H54 (cell line): ENCODE measurements around the gene DCAF7.

ENCODE experiments used
- DNase-seq: peaks from one replicate; pipeline ENCODE4 v3.0.0; 2011; ENCODE audit warnings: low spot score, mixed read lengths; ENCODE audit not compliant: insufficient read length
- FAIRE-seq: peaks from 3 replicates; lab custom pipeline; 2011; peaks lifted over from hg19 to GRCh38; lab: Jason Lieb, UNC
- POLR2A ChIP-seq: IDR thresholded peaks from 2 replicates; pipeline ENCODE4 v1.6.1; 2011; ENCODE audit warnings: low read depth, mild to moderate bottlenecking, low read length

The DCAF7 gene

GRCh38 chr17:63531022-63531965, 19.0 kb upstream of the DCAF7 start:
- FAIRE-seq (no peak), DNase-seq (no peak)
- TF ChIP-seq POLR2A = no peak

- FAIRE-seq = no peak
- DNase-seq = no peak
- no peak for TF ChIP-seq POLR2A
Observed at GRCh38 chr17:63533433-63534077, 16.7 kb upstream of the DCAF7 start.

GRCh38 chr17:63534078-63534570, 16.2 kb upstream of the DCAF7 start:
- DNase-seq (no peak), FAIRE-seq (no peak)
- no peak for TF ChIP-seq POLR2A

GRCh38 chr17:63534816-63535455, 15.3 kb upstream of the DCAF7 start:
- DNase-seq = no peak
- no peak for FAIRE-seq
- TF ChIP-seq POLR2A = no peak

GRCh38 chr17:63535640-63536039, 14.6 kb upstream of the DCAF7 start:
- DNase-seq (no peak), FAIRE-seq (no peak)
- no peak for TF ChIP-seq POLR2A

DNA sequence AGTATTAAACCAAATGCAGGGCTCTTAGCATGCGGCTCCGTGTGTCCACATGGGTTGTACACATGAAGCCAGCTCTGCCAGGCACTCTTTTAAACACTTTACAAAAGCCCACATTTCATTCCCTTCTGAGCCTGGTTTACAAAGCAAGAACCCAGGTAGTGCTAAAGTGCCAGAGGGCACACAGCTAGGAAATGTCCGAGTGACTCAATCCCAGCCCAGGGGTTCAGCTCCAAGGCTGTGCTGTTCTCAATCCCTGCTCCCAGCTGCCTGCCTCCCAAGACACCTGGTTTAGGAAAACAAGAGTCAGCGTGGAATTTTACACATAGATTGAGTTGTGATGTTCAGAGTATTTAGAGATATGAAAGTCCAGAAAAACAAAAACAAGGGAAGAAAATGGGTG, 13.3 kb upstream of the DCAF7 start:
- DNase-seq (no peak), FAIRE-seq (no peak)
- no peak for TF ChIP-seq POLR2A

GRCh38 chr17:63537991-63538692, 12.1 kb upstream of the DCAF7 start:
- no peak for FAIRE-seq

GRCh38 chr17:63538693-63539595, 11.3 kb upstream of the DCAF7 start:
- DNase-seq (no peak), FAIRE-seq (no peak)
- TF ChIP-seq POLR2A = no peak

More at GRCh38 chr17:63537991-63538692, 12.1 kb upstream of the DCAF7 start:
- TF ChIP-seq POLR2A = no peak
- no peak for DNase-seq

GRCh38 chr17:63540590-63540989, 9.7 kb upstream of the DCAF7 start:
- no peak for TF ChIP-seq POLR2A
- no peak for FAIRE-seq
- no peak for DNase-seq

DNA sequence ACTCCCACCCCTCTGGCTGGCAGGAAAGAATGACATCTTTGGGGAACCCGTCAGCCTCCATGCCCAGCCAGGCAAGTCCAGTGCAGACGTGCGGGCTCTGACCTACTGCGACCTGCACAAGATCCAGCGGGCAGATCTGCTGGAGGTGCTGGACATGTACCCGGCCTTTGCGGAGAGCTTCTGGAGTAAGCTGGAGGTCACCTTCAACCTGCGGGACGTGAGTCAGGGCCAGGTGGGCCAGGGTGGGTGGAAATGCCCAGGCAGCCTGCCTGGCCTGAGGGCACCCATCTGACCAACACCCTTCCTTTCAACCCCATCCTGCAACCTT, 8.1 kb upstream of the DCAF7 start:
- no peak for FAIRE-seq
- DNase-seq = no peak
- TF ChIP-seq POLR2A = no peak

GRCh38 chr17:63542942-63543821, 7.1 kb upstream of the DCAF7 start:
- FAIRE-seq (no peak), DNase-seq (no peak)
- TF ChIP-seq POLR2A = no peak
